Measurements from ENCODE around the gene THOC6. TPM values are rescaled to one million over a fixed set of nuclear protein-coding genes. Genes with fewer than 3 reads are reported as not detected.

Gene THOC6
- total RNA-seq, 1 donor from 2014 or later: 68.0 TPM

DNA sequence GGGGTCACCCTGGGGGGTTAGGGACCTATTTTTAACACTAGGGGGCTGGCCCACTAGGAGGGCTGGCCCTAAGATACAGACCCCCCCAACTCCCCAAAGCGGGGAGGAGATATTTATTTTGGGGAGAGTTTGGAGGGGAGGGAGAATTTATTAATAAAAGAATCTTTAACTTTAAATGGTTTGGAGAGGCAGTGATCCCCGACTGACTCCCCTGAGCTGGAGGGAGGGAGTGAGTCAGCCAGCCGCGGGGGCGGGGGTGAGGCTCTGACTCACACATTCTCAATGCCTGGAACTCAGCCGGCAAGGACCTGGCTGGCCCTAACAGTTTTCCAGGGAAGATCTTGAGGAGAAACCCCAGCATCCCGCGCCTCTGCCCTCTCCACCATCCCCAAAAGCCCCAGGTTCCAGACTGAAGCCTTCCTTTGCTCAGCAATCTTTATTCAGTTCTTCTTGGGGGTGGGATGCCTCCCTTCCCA lies 1.6 kb upstream of the THOC6 start:
- H3K27ac Mint-ChIP-seq (ENCODE audit: unreplicated experiment): peak overlapping the region; percentile 27
- H3K36me3 Mint-ChIP-seq (ENCODE audit: low read depth): peaks cover 2% of the 10 kb centered on the region
- peak overlapping the region; percentile 96 for H3K4me3 Mint-ChIP-seq
- H3K27me3 Mint-ChIP-seq (ENCODE audit: low read depth): peaks cover 38% of the 10 kb centered on the region
- no peaks in the 10 kb centered on the region for H3K9me3 Mint-ChIP-seq
- no peak for DNase-seq (ENCODE audit: low read depth, low spot score)
- peaks cover 41% of the 10 kb centered on the region for H3K4me1 Mint-ChIP-seq
- TF ChIP-seq, protein P1, sequence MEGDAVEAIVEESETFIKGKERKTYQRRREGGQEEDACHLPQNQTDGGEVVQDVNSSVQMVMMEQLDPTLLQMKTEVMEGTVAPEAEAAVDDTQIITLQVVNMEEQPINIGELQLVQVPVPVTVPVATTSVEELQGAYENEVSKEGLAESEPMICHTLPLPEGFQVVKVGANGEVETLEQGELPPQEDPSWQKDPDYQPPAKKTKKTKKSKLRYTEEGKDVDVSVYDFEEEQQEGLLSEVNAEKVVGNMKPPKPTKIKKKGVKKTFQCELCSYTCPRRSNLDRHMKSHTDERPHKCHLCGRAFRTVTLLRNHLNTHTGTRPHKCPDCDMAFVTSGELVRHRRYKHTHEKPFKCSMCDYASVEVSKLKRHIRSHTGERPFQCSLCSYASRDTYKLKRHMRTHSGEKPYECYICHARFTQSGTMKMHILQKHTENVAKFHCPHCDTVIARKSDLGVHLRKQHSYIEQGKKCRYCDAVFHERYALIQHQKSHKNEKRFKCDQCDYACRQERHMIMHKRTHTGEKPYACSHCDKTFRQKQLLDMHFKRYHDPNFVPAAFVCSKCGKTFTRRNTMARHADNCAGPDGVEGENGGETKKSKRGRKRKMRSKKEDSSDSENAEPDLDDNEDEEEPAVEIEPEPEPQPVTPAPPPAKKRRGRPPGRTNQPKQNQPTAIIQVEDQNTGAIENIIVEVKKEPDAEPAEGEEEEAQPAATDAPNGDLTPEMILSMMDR (conservative IDR thresholded peaks at IDR 0.05): no peak

DNA sequence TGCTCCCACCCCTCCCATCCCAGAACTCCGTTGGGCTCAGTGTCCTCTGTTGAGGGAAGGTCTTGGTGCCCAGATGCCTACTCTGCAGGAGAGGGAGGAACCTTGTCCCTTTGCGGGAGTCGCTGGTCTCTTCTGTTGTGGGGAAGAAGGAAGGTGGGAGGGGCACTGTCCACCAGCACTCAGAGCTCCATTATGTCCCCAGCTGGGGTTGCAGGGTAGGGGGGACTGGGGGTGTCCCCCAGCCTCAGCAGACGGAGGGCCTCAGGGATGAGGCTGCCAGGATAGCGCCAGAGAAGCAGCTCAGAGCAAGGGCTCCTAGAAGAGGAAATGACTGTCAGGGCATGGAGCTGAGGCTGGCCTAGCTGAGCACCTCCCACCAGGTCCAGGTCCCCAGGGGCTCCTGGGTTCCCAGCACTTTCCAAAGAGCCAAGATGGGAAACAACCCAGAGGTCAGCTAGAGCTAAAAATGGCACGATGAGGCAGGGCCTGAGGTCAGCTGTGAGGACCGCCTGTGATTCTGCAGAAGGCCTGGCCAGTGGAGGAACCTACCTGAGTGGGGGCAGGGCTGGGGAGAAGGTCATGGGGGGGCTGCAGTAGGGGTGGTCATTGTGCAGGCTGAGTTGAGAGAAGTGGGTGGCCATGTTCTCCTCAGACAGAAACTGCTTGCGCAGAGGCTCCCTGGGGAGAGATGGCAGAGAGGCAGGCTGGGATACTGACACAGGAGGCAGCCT lies 986 bp upstream of the THOC6 start:
- H3K36me3 Mint-ChIP-seq (ENCODE audit: low read depth): peaks cover 2% of the 10 kb centered on the region
- TF ChIP-seq, protein P1 (conservative IDR thresholded peaks at IDR 0.05): no peak
- no peak for DNase-seq (ENCODE audit: low read depth, low spot score)
- H3K27ac Mint-ChIP-seq (ENCODE audit: unreplicated experiment): peak overlapping the region; percentile 50
- H3K4me3 Mint-ChIP-seq: peak overlapping the region; percentile 96
- no peaks in the 10 kb centered on the region for H3K9me3 Mint-ChIP-seq
- peaks cover 35% of the 10 kb centered on the region for H3K27me3 Mint-ChIP-seq (ENCODE audit: low read depth)
- peaks cover 41% of the 10 kb centered on the region for H3K4me1 Mint-ChIP-seq

DNA sequence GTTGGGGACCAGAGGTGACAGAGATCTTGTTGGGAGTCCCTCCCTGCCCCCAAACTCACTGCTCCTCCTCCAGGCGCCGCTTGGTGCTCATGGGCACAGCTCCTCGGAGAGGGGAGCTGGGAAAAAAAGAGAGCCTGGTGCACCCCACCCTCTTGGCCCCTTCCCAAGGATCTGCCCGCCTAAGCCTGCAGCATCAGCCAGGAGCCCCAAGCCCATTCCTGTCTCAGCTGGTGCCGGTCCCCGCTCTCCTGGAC lies 493 bp upstream of the THOC6 start:
- no peaks in the 10 kb centered on the region for H3K9me3 Mint-ChIP-seq
- peaks cover 41% of the 10 kb centered on the region for H3K4me1 Mint-ChIP-seq

DNA sequence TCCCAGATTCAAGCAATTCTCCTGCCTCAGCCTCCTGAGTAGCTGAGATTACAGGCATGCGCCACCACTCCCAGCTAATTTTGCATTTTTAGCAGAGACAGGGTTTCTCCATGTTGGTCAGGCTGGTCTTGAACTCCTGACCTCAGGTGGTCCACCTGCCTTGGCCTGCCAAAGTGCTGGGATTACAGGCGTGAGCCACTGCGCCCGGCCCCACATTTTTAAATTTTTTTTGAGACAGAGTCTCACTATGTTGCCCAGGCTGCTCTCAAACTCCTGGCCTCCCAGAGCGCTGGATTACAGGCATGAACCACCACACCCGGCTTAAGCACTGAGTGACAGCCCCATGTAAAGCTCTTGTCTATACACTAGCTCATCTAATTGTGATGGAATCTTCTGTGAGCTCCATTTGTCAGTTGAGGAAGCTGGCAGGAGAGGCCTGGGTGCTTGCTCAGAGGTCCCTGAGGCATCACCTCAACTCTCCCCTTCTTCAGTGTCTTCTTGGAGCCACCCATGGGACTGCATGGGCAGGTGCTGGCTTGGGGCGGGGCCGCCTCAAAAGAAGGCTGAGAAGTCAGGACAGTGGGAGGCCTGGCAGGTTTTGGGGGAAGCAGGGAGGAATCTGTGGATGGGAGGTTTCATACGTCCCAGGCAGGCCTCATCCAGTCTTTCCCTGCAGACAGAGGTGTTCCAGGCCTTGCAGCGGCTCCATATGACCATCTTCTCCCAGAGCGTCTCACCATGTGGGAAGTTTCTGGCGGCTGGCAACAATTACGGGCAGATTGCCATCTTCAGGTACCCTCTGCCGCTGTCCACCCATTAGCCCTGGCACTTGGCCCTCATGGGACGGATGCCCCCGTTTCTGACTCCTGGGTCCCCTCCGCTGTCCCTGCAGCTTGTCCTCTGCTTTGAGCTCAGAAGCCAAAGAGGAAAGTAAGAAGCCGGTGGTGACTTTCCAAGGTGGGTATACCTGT lies 1.5 kb downstream of the THOC6 start:
- Mint-ChIP-seq H3K4me3 (peak overlapping the region; percentile 56), H3K27me3 (ENCODE audit: low read depth) (peaks cover 23% of the 10 kb centered on the region), H3K9me3 (no peaks in the 10 kb centered on the region), H3K27ac (ENCODE audit: unreplicated experiment) (no peak overlapping the region), H3K36me3 (ENCODE audit: low read depth) (peaks cover 2% of the 10 kb centered on the region), H3K4me1 (peaks cover 37% of the 10 kb centered on the region)
- no peak for DNase-seq (ENCODE audit: low read depth, low spot score)
- TF ChIP-seq, protein P1 (conservative IDR thresholded peaks at IDR 0.05): no peak

More for the DNA sequence above, 493 bp upstream of the THOC6 start:
- peak overlapping the region; percentile 96 for H3K4me3 Mint-ChIP-seq
- no peak for DNase-seq (ENCODE audit: low read depth, low spot score)
- TF ChIP-seq, protein P1 (conservative IDR thresholded peaks at IDR 0.05): no peak
- H3K27me3 Mint-ChIP-seq (ENCODE audit: low read depth): peaks cover 30% of the 10 kb centered on the region
- peaks cover 2% of the 10 kb centered on the region for H3K36me3 Mint-ChIP-seq (ENCODE audit: low read depth)
- peak overlapping the region; percentile 86 for H3K27ac Mint-ChIP-seq (ENCODE audit: unreplicated experiment)

DNA sequence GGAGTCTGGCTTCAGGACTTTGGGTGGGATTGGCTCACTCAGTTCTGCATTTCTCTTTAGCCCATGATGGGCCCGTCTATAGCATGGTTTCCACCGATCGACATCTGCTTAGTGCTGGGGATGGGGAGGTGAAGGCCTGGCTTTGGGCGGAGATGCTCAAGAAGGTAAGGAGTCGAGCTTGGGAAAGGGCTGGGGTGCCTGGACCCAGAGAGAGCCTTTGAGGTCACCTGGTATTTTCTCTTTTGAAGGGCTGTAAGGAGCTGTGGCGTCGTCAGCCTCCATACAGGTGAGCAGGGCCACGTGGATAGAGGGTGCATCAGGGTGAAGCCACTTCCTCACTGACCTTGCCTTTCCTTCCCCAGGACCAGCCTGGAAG lies 2.2 kb downstream of the THOC6 start:
- Mint-ChIP-seq H3K27me3 (ENCODE audit: low read depth) (peaks cover 21% of the 10 kb centered on the region), H3K4me1 (peaks cover 33% of the 10 kb centered on the region), H3K27ac (ENCODE audit: unreplicated experiment) (no peak overlapping the region), H3K4me3 (peak overlapping the region; percentile 71), H3K9me3 (no peaks in the 10 kb centered on the region), H3K36me3 (ENCODE audit: low read depth) (peaks cover 2% of the 10 kb centered on the region)
- DNase-seq (ENCODE audit: low read depth, low spot score): no peak
- TF ChIP-seq, protein P1 (conservative IDR thresholded peaks at IDR 0.05): no peak
